HepG2 (cell line): ENCODE results near the gene CIB1. TPM values are rescaled to one million over a fixed set of nuclear protein-coding genes. Genes with fewer than 3 reads are reported as not detected.

Experiments used
- ATM ChIP-seq: fragments of 450-650 bp; IDR thresholded peaks from 2 replicates; pipeline ENCODE4 v1.7.1; 2017; ENCODE audit warnings: mild to moderate bottlenecking, borderline replicate concordance
- CCAR2 ChIP-seq: fragments of 200-400 bp; formaldehyde crosslinking; optimal IDR thresholded peaks from 2 replicates; pipeline ENCODE3; 2018; ENCODE audit warnings: low read depth, mild to moderate bottlenecking, low read length, moderate library complexity
- HNRNPUL1 ChIP-seq: fragments of 200-400 bp; formaldehyde crosslinking; IDR thresholded peaks from 2 replicates; pipeline ENCODE4 v1.6.1; 2017; ENCODE audit warnings: low read depth, mild to moderate bottlenecking, low read length, moderate library complexity
- IKZF5 ChIP-seq: IDR thresholded peaks from 2 replicates; pipeline ENCODE4 v1.6.1; 2018; ENCODE audit warnings: missing genetic modification reagents, mild to moderate bottlenecking, missing compliant biosample characterization
- NFAT5 ChIP-seq: sonication (generic); formaldehyde crosslinking; IDR thresholded peaks from 2 replicates; pipeline ENCODE4 v1.4.0; 2020; ENCODE audit warnings: missing genetic modification reagents
- RFX1 ChIP-seq: fragments of 450-650 bp; IDR thresholded peaks from 2 replicates; pipeline ENCODE4 v1.6.1; 2017
- RFX3 ChIP-seq: IDR thresholded peaks from 2 replicates; pipeline ENCODE4 v1.6.1; 2016; ENCODE audit warnings: missing biosample characterization, missing genetic modification reagents
- RFX5 ChIP-seq: IDR thresholded peaks from 2 replicates; pipeline ENCODE4 v1.6.1; 2011; ENCODE audit warnings: low read depth, low read length, improper control_type of control experiment
- SALL2 ChIP-seq: sonication (generic); formaldehyde crosslinking; IDR thresholded peaks from 2 replicates; pipeline ENCODE4 v1.8.1; 2023; ENCODE audit warnings: mild to moderate bottlenecking, missing genetic modification reagents, inconsistent platforms
- SSRP1 ChIP-seq: IDR thresholded peaks from 2 replicates; pipeline ENCODE4 v1.6.1; 2016; ENCODE audit warnings: control low read depth
- ZBTB10 ChIP-seq: sonication (generic); formaldehyde crosslinking; IDR thresholded peaks from 2 replicates; pipeline ENCODE4 v1.4.0; 2020; ENCODE audit warnings: missing genetic modification reagents, borderline replicate concordance
- ZNF205 ChIP-seq: IDR thresholded peaks from 2 replicates; pipeline ENCODE4 v1.6.1; 2018; ENCODE audit warnings: missing biosample characterization, missing genetic modification reagents
- ZNF225 ChIP-seq: sonication (generic); formaldehyde crosslinking; IDR thresholded peaks from 2 replicates; pipeline ENCODE4 v1.4.0; 2020; ENCODE audit warnings: mild to moderate bottlenecking, missing genetic modification reagents
- ZNF256 ChIP-seq: sonication (generic); formaldehyde crosslinking; conservative IDR thresholded peaks from 2 replicates; pipeline ENCODE4 v1.4.0; 2020; ENCODE audit warnings: missing genetic modification reagents
- ZNF296 ChIP-seq: sonication (generic); formaldehyde crosslinking; conservative IDR thresholded peaks from 2 replicates; pipeline ENCODE4 v1.5.0; 2020; ENCODE audit warnings: mild to moderate bottlenecking, missing genetic modification reagents
- ZNF740 ChIP-seq: sonication (generic); formaldehyde crosslinking; IDR thresholded peaks from 2 replicates; pipeline ENCODE4 v1.4.0; 2020; ENCODE audit warnings: missing genetic modification reagents
- ZNF878 ChIP-seq: sonication (generic); formaldehyde crosslinking; IDR thresholded peaks from 2 replicates; pipeline ENCODE4 v1.8.1; 2023; ENCODE audit warnings: mild to moderate bottlenecking, missing genetic modification reagents, moderate library complexity
- polyA plus RNA-seq, 8 experiments: library from polyadenylated mRNA; depleted of rRNA in 3 of 8; stranded (reverse) in 7 of 8; unstranded in 1 of 8; fragments of >200 nt; fragmentation: Illumina TruSeq in 4 of 8; extraction: Trizol in 4 of 8; gene quantifications; 2 replicates each; pipeline versions ENCODE4 v1.2.1 to v1.2.3, GENCODE V29; 2011 to 2016; ENCODE audit warnings: low read depth in 4 of 8, missing spikeins in 1 of 8, mixed read lengths in 1 of 8; ENCODE audit not compliant: insufficient read depth in 1 of 8
- total RNA-seq, 5 experiments: library from RNA; depleted of rRNA; stranded (reverse); fragments of >200 nt; fragmentation: Illumina TruSeq; extraction: Trizol; gene quantifications; 2 replicates each; pipeline ENCODE4 v1.2.3, GENCODE V29; 2016; ENCODE audit warnings: low read depth in 1 of 5
- TF ChIP-seq, protein P1 (sequence below): IDR thresholded peaks from 2 replicates; pipeline ENCODE4 v1.6.1; 2016

Gene CIB1
- total and polyA plus RNA-seq, 2 of the 13 experiments (the other 11 are each of a cell fraction or from before 2014, with no cell fraction given) = 38.7 to 72.7 TPM

GRCh38 chr15:90265271-90266060 is 31.7 kb upstream of the CIB1 start, which contains the start of gene NGRN (continued):
- TF ChIP-seq, protein P1, sequence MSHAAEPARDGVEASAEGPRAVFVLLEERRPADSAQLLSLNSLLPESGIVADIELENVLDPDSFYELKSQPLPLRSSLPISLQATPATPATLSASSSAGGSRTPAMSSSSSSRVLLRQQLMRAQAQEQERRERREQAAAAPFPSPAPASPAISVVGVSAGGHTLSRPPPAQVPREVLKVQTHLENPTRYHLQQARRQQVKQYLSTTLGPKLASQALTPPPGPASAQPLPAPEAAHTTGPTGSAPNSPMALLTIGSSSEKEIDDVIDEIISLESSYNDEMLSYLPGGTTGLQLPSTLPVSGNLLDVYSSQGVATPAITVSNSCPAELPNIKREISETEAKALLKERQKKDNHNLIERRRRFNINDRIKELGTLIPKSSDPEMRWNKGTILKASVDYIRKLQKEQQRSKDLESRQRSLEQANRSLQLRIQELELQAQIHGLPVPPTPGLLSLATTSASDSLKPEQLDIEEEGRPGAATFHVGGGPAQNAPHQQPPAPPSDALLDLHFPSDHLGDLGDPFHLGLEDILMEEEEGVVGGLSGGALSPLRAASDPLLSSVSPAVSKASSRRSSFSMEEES = peak; percentile 66; the same call in 1 of the 2 replicates
- TF ChIP-seq ZNF256 (CRISPR knock-in tag) = no peak
- TF ChIP-seq RFX3 = no peak; the same call in 1 of the 2 replicates
- TF ChIP-seq ATM = no peak
- no peak for TF ChIP-seq CCAR2
- no peak for TF ChIP-seq ZNF740 (CRISPR knock-in tag)
- peak; percentile 42; the same call in 1 of the 2 replicates for TF ChIP-seq ZBTB10 (CRISPR knock-in tag)
- TF ChIP-seq IKZF5 (CRISPR knock-in tag) = peak; percentile 52; the same call in 1 of the 2 replicates
- TF ChIP-seq HNRNPUL1 = no peak
- no peak for TF ChIP-seq ZNF296 (CRISPR knock-in tag)
- TF ChIP-seq ZNF205 (CRISPR knock-in tag) = peak; percentile 46; the same call in 1 of the 2 replicates
- peak; percentile 68; the same call in 1 of the 2 replicates for TF ChIP-seq SALL2 (CRISPR knock-in tag)
- no peak for TF ChIP-seq SSRP1 (CRISPR knock-in tag)
- 0 out of 2 replicates have a peak, but pooled peaks have one; percentile 17 for TF ChIP-seq NFAT5
- no peak for TF ChIP-seq RFX5
- no peak for TF ChIP-seq RFX1
- 0 out of 2 replicates have a peak, but pooled peaks have one; percentile 18 for TF ChIP-seq ZNF878
- no peak for TF ChIP-seq ZNF225
